ENCODE results near the gene KRT85. TPM values are rescaled to one million over a fixed set of nuclear protein-coding genes. Genes with fewer than 3 reads are reported as not detected.
A peak's percentile ranks its signal among the peaks of the same experiment; 100 is the strongest.
"Not testable (repeated sequence)": the region's sequence is repeated elsewhere in the genome, so short reads cannot be mapped to it uniquely, and the experiment has no call there.

The KRT85 gene
- total RNA-seq, 1 donor from 2014 or later, result not detected

- not testable (repeated sequence) for H3K36me3 ChIP-seq (ENCODE audit: control insufficient read depth, insufficient read depth, low read length); H3K4me3 ChIP-seq (ENCODE audit: low read depth, low read length); FAIRE-seq; H3K27me3 ChIP-seq (ENCODE audit: control insufficient read depth, insufficient read depth, low read length)
- DNase-seq (ENCODE audit: low read depth), result peak; percentile 19
- TF ChIP-seq CTCF (IDR thresholded peaks at IDR 0.05; ENCODE audit: insufficient read depth, low read length, severe bottlenecking), result peak; percentile 50
Observed at GRCh38 chr12:52315721-52316120, 51.6 kb downstream of the KRT85 start.

GRCh38 chr12:52314511-52314910, 52.8 kb downstream of the KRT85 start:
- DNase-seq (ENCODE audit: low read depth), result no peak
- FAIRE-seq, result no peak
- Histone ChIP-seq H3K27me3 (ENCODE audit: control insufficient read depth, insufficient read depth, low read length) (peaks cover 3% of the 10 kb centered on the region), H3K36me3 (ENCODE audit: control insufficient read depth, insufficient read depth, low read length) (no peaks in the 10 kb centered on the region), H3K4me3 (ENCODE audit: low read depth, low read length) (no peak overlapping the region)
- TF ChIP-seq CTCF (IDR thresholded peaks at IDR 0.05; ENCODE audit: insufficient read depth, low read length, severe bottlenecking), result no peak

GRCh38 chr12:52313926-52314325, 53.4 kb downstream of the KRT85 start:
- Histone ChIP-seq H3K4me3 (ENCODE audit: low read depth, low read length) (no peak overlapping the region), H3K36me3 (ENCODE audit: control insufficient read depth, insufficient read depth, low read length) (no peaks in the 10 kb centered on the region), H3K27me3 (ENCODE audit: control insufficient read depth, insufficient read depth, low read length) (peaks cover 1% of the 10 kb centered on the region)
- no peak for TF ChIP-seq CTCF (IDR thresholded peaks at IDR 0.05; ENCODE audit: insufficient read depth, low read length, severe bottlenecking)
- no peak for DNase-seq (ENCODE audit: low read depth)
- FAIRE-seq, result no peak

GRCh38 chr12:52313461-52313860, 53.8 kb downstream of the KRT85 start:
- no peak for TF ChIP-seq CTCF (IDR thresholded peaks at IDR 0.05; ENCODE audit: insufficient read depth, low read length, severe bottlenecking)
- H3K36me3 ChIP-seq (ENCODE audit: control insufficient read depth, insufficient read depth, low read length), result no peaks in the 10 kb centered on the region
- H3K4me3 ChIP-seq (ENCODE audit: low read depth, low read length), result no peak overlapping the region
- no peak for DNase-seq (ENCODE audit: low read depth)
- H3K27me3 ChIP-seq (ENCODE audit: control insufficient read depth, insufficient read depth, low read length), result no peaks in the 10 kb centered on the region
- no peak for FAIRE-seq

- FAIRE-seq (no peak), DNase-seq (ENCODE audit: low read depth) (no peak)
- Histone ChIP-seq H3K27me3 (ENCODE audit: control insufficient read depth, insufficient read depth, low read length) (no peaks in the 10 kb centered on the region), H3K4me3 (ENCODE audit: low read depth, low read length) (no peak overlapping the region), H3K36me3 (ENCODE audit: control insufficient read depth, insufficient read depth, low read length) (no peaks in the 10 kb centered on the region)
- no peak for TF ChIP-seq CTCF (IDR thresholded peaks at IDR 0.05; ENCODE audit: insufficient read depth, low read length, severe bottlenecking)
Observed at GRCh38 chr12:52312086-52312485, 55.2 kb downstream of the KRT85 start.

GRCh38 chr12:52311285-52311648, 56.0 kb downstream of the KRT85 start:
- H3K4me3 ChIP-seq (ENCODE audit: low read depth, low read length), result no peak overlapping the region
- no peak for FAIRE-seq
- no peak for TF ChIP-seq CTCF (IDR thresholded peaks at IDR 0.05; ENCODE audit: insufficient read depth, low read length, severe bottlenecking)
- no peak for DNase-seq (ENCODE audit: low read depth)
- no peaks in the 10 kb centered on the region for H3K27me3 ChIP-seq (ENCODE audit: control insufficient read depth, insufficient read depth, low read length)
- no peaks in the 10 kb centered on the region for H3K36me3 ChIP-seq (ENCODE audit: control insufficient read depth, insufficient read depth, low read length)

Data from bronchial epithelial cell (primary cell).